NCI-H2029 (cell line): ENCODE data around the gene MALL.
"Not testable (repeated sequence)": the region's sequence is repeated elsewhere in the genome, so short reads cannot be mapped to it uniquely, and the experiment has no call there.

ENCODE experiments used
- DNase-seq: peaks from one replicate; lab custom pipeline; 2025; lab: John Stamatoyannopoulos, UW

MALL gene

GRCh38 chr2:110120171-110121051 is 4.8 kb upstream of the MALL start:
- DNase-seq, result no peak

- no peak for DNase-seq
Measured at GRCh38 chr2:110116033-110116710, 550 bp upstream of the MALL start.

DNA sequence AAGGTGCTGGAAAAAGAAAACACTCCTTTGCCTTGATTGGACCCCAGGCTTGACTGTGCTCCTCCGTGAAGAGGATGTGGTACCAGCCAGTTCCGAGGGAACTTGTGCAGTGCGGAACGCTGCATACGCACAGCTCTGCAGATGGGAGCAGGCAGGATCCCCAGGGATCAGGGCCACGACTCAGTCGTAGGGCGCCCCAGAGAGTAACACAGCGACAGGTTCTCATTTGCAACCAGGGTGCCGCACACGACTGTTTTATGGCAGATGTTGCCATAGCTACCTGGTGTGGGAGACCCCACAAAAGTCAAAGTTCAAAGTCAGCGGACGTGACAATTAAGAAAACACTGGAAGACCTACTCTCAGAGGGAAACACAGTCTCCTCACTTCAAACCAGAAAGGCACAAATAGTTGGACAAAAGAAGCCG is 779 bp downstream of the MALL start:
- DNase-seq, result no peak

- peak; percentile 88 for DNase-seq
Measured at GRCh38 chr2:110113961-110114591, 1.5 kb downstream of the MALL start.

GRCh38 chr2:110108291-110108690 is 7.3 kb downstream of the MALL start:
- DNase-seq, result not testable (repeated sequence)

DNA sequence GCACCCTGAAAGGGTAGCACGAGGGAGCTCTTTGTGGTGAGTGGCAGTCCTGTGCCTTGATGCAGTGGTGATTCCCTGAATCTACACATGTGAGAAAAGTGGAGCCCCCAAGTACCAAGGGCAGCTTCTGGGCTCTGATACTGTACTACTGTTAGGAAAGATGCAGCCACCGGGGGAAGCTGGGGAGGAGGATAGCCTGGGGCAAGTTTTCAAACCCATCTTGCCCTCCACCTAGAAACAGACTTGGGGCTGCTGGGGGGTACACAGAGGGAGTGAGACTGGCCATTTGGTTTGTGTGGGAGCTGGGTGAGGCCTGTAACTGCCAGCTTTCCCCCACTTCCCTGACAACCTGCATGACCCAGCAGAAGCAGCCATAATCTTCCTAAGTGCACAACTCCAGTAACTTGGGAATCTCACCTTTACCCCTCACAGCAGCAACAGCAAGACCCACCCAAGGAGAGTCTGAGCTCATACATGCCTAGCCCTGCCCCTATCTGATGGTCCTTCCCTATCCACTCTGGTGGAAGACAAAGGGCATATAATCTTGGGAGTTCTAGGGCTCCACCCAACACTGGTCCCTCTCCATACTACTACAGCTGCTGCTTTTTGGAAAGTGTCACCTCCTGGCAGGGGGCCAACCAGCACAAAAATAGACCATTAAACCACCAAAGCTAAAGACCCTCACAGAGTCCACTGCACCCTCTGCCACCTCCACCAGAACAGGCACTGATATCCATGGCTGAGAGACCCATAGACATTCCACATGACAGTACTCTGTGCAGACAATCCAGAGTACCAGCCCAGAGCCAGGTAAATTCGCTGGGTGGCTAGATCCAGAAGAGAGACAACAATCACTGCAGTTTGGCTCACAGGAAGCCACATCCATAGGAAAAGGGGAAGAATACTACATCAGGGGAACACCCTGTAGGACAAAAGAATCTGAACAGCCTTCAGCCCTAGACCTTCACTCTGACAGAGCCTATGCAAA is 8.2 kb downstream of the MALL start:
- DNase-seq, result no peak

- DNase-seq, result peak; percentile 33
Measured at GRCh38 chr2:110106642-110107041, 9.0 kb downstream of the MALL start.

DNA sequence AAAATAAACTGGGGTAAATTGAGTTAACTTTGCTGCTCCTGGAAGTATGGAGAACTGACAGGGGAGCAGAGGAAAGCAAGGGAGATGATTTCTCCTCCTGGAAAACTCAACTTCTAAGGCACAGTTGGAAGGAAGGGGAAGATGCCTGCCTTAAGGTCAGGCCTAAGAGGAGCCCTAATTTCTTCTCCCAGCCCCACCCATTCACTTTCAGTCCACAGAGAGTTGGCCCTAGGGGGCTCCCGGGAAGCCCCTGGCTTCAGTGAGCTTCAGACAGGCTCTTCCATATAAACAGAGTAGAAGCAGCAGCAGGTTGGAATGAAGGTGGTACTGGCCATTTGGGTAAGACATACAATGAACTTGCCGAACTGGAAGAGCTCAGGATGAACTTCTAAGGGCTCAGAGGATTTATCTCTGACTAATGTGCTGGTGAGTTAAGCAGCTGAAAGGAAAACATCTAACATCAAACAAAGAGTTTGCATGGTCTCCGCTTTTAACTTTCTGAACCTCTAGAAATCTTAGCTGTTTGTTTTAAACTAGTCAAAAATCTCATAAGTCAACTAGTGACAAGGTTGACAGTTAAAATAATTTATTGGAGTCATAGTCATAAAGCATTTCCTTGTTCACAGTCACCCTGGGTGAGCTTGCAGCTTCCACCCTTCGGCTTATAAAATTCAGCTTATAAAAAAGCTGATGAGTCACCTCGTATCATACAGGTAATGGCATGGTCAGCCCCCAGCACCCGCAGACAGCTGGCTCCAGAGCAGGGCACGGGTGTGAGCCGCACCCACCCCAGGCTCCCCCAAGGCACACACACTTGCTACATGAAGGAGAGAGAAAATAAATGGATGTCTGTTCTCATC is 9.8 kb downstream of the MALL start:
- peak; percentile 24 for DNase-seq

DNA sequence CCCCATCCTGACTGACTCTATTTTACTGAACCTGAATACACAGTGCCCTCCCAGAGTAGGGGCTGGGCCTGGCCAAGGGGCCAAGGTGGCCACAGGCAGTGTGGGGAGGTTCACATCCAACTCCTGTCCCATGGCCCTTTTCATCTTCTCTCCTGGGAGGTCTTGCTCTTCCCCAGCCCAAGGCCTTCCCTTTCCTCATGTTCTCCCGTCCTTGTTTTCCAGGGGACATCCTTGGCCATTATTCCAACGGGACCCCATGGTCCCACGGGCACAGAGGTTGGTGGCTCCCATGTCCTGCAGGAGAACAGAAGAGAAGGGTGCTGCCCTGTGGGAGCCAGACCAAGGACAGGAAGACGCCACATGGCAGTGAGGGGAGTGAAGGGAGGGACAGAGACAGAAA is 10.4 kb downstream of the MALL start:
- DNase-seq, result no peak

DNA sequence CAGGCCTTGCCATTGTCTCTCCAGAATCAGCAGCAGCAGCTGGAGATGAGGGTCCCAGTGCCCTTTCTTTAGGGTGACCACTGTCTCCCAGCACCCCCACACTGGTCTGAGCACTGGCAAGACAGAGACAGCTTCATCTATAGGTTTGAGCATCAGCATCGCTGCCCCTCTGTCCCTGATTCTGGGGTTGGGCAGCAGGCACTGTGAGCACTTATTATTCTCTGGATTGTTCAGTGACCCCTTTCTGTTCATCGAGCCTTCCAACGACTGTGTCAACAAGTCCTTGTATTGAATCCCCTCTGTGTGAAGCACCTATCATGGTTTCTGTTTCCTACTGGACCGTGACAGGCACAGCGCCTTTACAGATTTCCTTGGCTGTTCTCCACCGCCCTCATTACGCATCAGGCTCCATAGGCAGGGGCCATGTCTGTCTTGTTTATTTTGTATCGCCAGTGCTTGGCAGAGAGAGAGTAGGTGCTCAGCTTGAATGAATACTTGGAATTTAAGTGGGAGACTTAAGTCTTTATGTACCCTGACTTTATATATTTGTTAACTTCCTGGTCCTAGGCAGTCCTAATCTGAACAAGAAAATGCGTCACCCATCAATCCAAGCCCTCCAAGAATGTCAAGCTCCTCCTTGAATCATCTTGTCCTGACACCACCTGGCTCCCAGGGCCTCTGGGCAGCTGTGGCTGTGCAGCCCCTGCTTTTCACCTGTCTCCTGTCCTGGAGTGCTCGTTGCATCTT is 11.4 kb downstream of the MALL start:
- DNase-seq, result peak; percentile 93

GRCh38 chr2:110103061-110103961 is 12.3 kb downstream of the MALL start:
- DNase-seq, result no peak

DNA sequence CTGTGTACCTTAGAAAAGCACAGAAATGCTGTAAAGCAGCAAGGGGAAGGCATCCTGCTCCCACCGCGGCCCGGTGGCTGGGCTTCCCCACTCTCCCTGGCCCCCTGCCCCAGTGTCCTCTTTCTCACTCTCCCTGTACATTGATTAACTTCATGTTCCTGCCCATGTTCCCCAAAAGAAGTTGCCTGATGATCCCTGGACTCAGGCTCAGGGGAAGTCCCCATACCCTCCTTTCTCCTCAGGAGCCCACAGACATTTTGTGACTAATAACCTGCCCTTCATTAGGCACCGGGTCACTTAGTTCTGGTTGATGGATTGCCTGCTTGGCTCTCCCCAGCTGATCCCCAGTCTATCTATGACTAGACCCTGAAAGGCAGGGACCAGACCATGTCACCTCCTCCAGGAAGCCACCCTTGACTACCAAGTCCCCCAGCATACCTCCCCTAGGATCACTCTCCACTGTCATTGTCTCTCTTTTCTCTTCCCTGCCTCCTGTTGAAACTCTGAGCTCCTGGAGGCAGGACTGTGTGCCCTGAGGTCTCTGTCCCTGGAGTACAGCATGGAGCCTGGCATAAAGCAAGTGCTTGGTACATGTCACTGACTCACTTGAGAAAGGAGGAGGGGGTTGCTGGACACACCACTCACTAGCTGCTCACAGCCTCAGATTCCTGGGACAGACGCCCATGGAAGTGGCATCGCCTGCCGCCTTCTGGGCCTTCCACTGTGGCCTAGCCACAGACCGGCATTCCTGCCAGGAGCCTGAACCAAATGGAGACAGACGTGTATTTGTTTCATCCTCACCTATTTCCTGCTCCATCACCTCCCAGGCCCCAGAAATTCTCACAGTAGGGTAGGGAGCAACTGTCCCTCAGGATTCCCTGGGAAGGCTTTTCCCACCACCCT is 13.5 kb downstream of the MALL start:
- no peak for DNase-seq

DNA sequence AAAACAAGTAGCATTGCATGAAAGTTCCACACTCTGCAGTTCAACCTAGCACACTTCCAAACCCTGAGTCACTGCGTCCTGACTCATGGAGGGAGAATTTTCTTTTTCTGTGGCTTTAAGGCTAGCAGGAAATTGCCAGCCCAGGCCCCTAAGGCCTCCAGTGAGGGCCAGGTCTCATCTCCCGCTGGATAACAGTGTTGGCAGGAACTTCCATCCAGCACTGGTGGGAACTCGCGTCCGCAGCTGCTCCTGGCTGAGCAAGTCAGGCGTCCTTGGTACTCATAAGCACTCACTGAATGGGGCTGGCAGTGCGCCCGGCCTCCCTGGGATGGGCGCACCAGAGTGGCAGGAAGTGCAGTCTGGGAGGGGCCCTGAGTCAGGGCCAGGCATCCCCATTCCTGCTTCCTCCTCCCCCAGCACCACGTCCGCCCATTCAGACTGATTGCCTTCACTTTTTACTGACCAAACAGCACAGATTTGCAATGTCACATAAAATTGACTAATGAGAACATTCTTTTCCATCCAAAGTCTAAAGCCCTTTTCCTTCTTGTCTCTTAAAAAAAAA is 14.3 kb downstream of the MALL start:
- peak; percentile 97 for DNase-seq

DNA sequence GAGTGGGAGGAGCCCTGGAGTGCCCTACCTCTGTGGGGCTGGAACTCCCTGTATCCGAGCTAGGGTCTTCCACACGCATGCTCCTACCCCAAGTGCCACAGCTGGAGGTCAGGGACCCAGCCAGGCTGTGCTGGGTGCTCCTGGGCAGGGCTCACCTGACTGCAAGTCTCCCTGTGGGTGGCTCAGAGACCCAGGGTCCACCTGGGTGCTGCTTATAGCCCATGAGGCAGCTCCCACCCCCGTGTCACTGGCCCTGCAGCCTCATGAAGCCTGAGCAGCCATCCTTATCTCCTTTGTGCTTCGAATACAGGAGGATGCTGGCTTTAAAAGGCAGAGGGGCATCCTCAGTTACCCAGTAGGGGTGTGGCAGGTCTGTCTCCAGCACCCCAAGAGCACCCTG is 14.7 kb downstream of the MALL start:
- not testable (repeated sequence) for DNase-seq

DNA sequence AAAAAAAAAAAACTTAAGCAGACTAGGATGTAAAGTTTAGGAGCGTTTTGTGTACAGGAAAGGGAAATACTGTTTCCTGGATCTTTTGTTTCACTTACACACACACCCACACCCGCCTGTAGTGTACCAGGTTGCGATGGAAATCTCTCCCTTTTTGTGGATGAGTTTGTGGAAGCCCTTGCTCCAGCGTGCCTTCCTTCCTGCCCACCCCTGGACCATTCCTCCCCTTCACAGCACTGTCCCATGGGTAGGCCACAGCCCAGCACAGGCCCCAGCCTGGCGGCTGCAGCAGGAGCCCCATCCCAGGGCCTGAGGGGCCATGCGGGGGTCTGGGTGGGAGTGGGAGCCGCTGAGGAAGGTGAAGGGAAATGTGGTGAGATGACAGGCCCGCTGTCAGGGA is 15.1 kb downstream of the MALL start:
- DNase-seq, result no peak

- no peak for DNase-seq
Measured at GRCh38 chr2:110099471-110100225, 16.0 kb downstream of the MALL start.

DNA sequence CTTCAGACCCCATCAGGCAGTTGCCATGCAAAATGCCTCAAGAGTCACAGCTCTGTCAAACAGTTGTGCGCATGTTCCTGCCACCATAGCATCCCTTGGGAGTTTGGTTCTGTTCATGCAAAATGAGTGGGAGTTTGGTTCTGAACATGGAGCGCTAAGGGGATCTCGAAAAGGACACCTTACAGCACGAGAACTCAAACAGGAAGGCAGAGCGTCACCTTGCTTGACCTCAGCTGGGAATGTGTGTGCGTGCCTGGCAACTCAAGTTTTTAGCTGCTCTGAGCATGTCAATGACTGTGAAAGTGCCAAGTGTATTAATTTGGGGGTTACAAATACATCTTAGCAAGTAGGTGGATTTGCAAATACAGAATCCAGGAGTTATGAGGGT is 16.6 kb downstream of the MALL start:
- DNase-seq, result no peak
